NCI-H2196 (cell line): ENCODE data around the gene LAMB4.

ENCODE experiments used
- DNase-seq: peaks from one replicate; lab custom pipeline; 2025; ENCODE audit not compliant: unreplicated experiment; lab: John Stamatoyannopoulos, UW

Gene LAMB4

GRCh38 chr7:108086962-108087361, 43.2 kb downstream of the LAMB4 start:
- DNase-seq = no peak

GRCh38 chr7:108086546-108086945, 43.6 kb downstream of the LAMB4 start:
- no peak for DNase-seq

GRCh38 chr7:108083980-108084379, 46.2 kb downstream of the LAMB4 start:
- DNase-seq = no peak

GRCh38 chr7:108079648-108080591, 50.2 kb downstream of the LAMB4 start:
- no peak for DNase-seq

GRCh38 chr7:108079276-108079647, 50.9 kb downstream of the LAMB4 start:
- no peak for DNase-seq

- DNase-seq = no peak
Observed at GRCh38 chr7:108078691-108079090, 51.5 kb downstream of the LAMB4 start.

GRCh38 chr7:108078211-108078673, 51.9 kb downstream of the LAMB4 start:
- DNase-seq = no peak

GRCh38 chr7:108077709-108078108, 52.5 kb downstream of the LAMB4 start:
- DNase-seq = no peak

- DNase-seq = no peak
Observed at GRCh38 chr7:108076156-108076555, 54.0 kb downstream of the LAMB4 start.

GRCh38 chr7:108073305-108074070, 56.7 kb downstream of the LAMB4 start:
- DNase-seq = no peak

GRCh38 chr7:108072739-108073138, 57.4 kb downstream of the LAMB4 start:
- DNase-seq = no peak

GRCh38 chr7:108072116-108072515, 58.0 kb downstream of the LAMB4 start:
- no peak for DNase-seq

- DNase-seq = no peak
Observed at GRCh38 chr7:108071551-108071950, 58.6 kb downstream of the LAMB4 start.

GRCh38 chr7:108069646-108070045, 60.5 kb downstream of the LAMB4 start:
- DNase-seq = no peak

- no peak for DNase-seq
Observed at GRCh38 chr7:108067844-108068243, 62.3 kb downstream of the LAMB4 start.

- no peak for DNase-seq
Observed at GRCh38 chr7:108066486-108066885, 63.7 kb downstream of the LAMB4 start.

GRCh38 chr7:108063520-108063933, 66.6 kb downstream of the LAMB4 start:
- no peak for DNase-seq

- DNase-seq = no peak
Observed at GRCh38 chr7:108062250-108063014, 67.7 kb downstream of the LAMB4 start.

- DNase-seq = no peak
Observed at GRCh38 chr7:108059526-108059925, 70.6 kb downstream of the LAMB4 start.

- no peak for DNase-seq
Observed at GRCh38 chr7:108057951-108058481, 72.1 kb downstream of the LAMB4 start.

GRCh38 chr7:108055611-108056021, 74.5 kb downstream of the LAMB4 start:
- DNase-seq = no peak
